ENCODE measurements around the gene CXorf66.
A peak's percentile ranks its signal among the peaks of the same experiment; 100 is the strongest.
"Not testable (repeated sequence)": the region's sequence is repeated elsewhere in the genome, so short reads cannot be mapped to it uniquely, and the experiment has no call there.

The CXorf66 gene

GRCh38 chrX:139969286-139969685, 4.0 kb upstream of the CXorf66 start:
- no peak for DNase-seq (ENCODE audit: low read depth, low spot score)
- in situ Hi-C loops (cut with HindIII; ENCODE audit: low sequenced_read_pairs): no loop called here
- no peak for TF ChIP-seq CTCF (IDR thresholded peaks at IDR 0.05; ENCODE audit: low read depth, low read length)
- no peak overlapping the region for H3K4me3 ChIP-seq (ENCODE audit: low read depth, low read length)

GRCh38 chrX:139967750-139968149, 2.4 kb upstream of the CXorf66 start:
- no peak overlapping the region for H3K4me3 ChIP-seq (ENCODE audit: low read depth, low read length)

GRCh38 chrX:139967300-139967699, 2.0 kb upstream of the CXorf66 start:
- no peak overlapping the region for H3K4me3 ChIP-seq (ENCODE audit: low read depth, low read length)
- DNase-seq (ENCODE audit: low read depth, low spot score): no peak
- TF ChIP-seq CTCF (IDR thresholded peaks at IDR 0.05; ENCODE audit: low read depth, low read length): no peak
- in situ Hi-C loops (cut with HindIII; ENCODE audit: low sequenced_read_pairs): no loop called here

More at GRCh38 chrX:139967750-139968149, 2.4 kb upstream of the CXorf66 start:
- no peak for DNase-seq (ENCODE audit: low read depth, low spot score)
- in situ Hi-C loops (cut with HindIII; ENCODE audit: low sequenced_read_pairs): no loop called here
- no peak for TF ChIP-seq CTCF (IDR thresholded peaks at IDR 0.05; ENCODE audit: low read depth, low read length)

GRCh38 chrX:139966159-139966558, 838 bp upstream of the CXorf66 start:
- in situ Hi-C loops (cut with HindIII; ENCODE audit: low sequenced_read_pairs); H3K4me3 ChIP-seq (ENCODE audit: low read depth, low read length); DNase-seq (ENCODE audit: low read depth, low spot score): not testable (repeated sequence)
- peak; percentile 16 for TF ChIP-seq CTCF (IDR thresholded peaks at IDR 0.05; ENCODE audit: low read depth, low read length)

- in situ Hi-C loops (cut with HindIII; ENCODE audit: low sequenced_read_pairs); DNase-seq (ENCODE audit: low read depth, low spot score); H3K4me3 ChIP-seq (ENCODE audit: low read depth, low read length): not testable (repeated sequence)
These were observed 4.2 kb downstream of the CXorf66 start for GRCh38 chrX:139961091-139961490.

GRCh38 chrX:139949703-139950102, 15.6 kb downstream of the CXorf66 start:
- in situ Hi-C loops (cut with HindIII; ENCODE audit: low sequenced_read_pairs): no loop called here
- no peak for TF ChIP-seq CTCF (IDR thresholded peaks at IDR 0.05; ENCODE audit: low read depth, low read length)
- H3K4me3 ChIP-seq (ENCODE audit: low read depth, low read length): no peak overlapping the region
- DNase-seq (ENCODE audit: low read depth, low spot score): no peak

GRCh38 chrX:139945075-139945474, 20.2 kb downstream of the CXorf66 start:
- no peak for TF ChIP-seq CTCF (IDR thresholded peaks at IDR 0.05; ENCODE audit: low read depth, low read length)
- no peak overlapping the region for H3K4me3 ChIP-seq (ENCODE audit: low read depth, low read length)
- in situ Hi-C loops (cut with HindIII; ENCODE audit: low sequenced_read_pairs): no loop called here
- DNase-seq (ENCODE audit: low read depth, low spot score): no peak

All from astrocyte of the spinal cord (primary cell).